HepG2 (cell line): ENCODE measurements around the gene SEMA7A. TPM values are rescaled to one million over a fixed set of nuclear protein-coding genes. Genes with fewer than 3 reads are reported as not detected.

ENCODE experiments used
- DNMT3B ChIP-seq: conservative IDR thresholded peaks from 2 replicates; pipeline ENCODE4 v1.6.1; 2016; ENCODE audit warnings: missing biosample characterization, control low read depth
- EED ChIP-seq: sonication (generic); formaldehyde crosslinking; IDR thresholded peaks from 2 replicates; pipeline ENCODE4 v1.5.0; 2020; ENCODE audit warnings: mild to moderate bottlenecking, missing genetic modification reagents
- ERF ChIP-seq: IDR thresholded peaks from 2 replicates; pipeline ENCODE4 v1.6.1; 2018; ENCODE audit warnings: missing biosample characterization, missing genetic modification reagents
- GATA4 ChIP-seq: sonication (generic); IDR thresholded peaks from 2 replicates; pipeline ENCODE4 v1.6.1; 2016; ENCODE audit warnings: antibody characterized with exemption, low read depth, borderline replicate concordance
- HNF1B ChIP-seq: sonication (generic); formaldehyde crosslinking; IDR thresholded peaks from 2 replicates; pipeline ENCODE4 v1.5.1; 2020; ENCODE audit warnings: mild to moderate bottlenecking, moderate library complexity, missing genetic modification reagents
- ONECUT2 ChIP-seq: sonication (generic); formaldehyde crosslinking; IDR thresholded peaks from 2 replicates; pipeline ENCODE4 v1.4.0; 2020; ENCODE audit warnings: missing genetic modification reagents
- PITX1 ChIP-seq: sonication (generic); formaldehyde crosslinking; IDR thresholded peaks from 2 replicates; pipeline ENCODE4 v1.5.1; 2020; ENCODE audit warnings: mild to moderate bottlenecking, missing genetic modification reagents
- SP140L ChIP-seq: sonication (generic); formaldehyde crosslinking; IDR thresholded peaks from 2 replicates; pipeline ENCODE4 v1.4.0; 2020; ENCODE audit warnings: missing genetic modification reagents, borderline replicate concordance
- ZBTB38 ChIP-seq: sonication (generic); formaldehyde crosslinking; IDR thresholded peaks from 2 replicates; pipeline ENCODE4 v1.5.1; 2020; ENCODE audit warnings: mild to moderate bottlenecking, missing genetic modification reagents
- ZMAT5 ChIP-seq: sonication (generic); formaldehyde crosslinking; IDR thresholded peaks from 2 replicates; pipeline ENCODE4 v1.5.0; 2020; ENCODE audit warnings: mild to moderate bottlenecking, low read depth, missing genetic modification reagents, borderline replicate concordance
- ZMYM3 ChIP-seq: sonication (generic); formaldehyde crosslinking; IDR thresholded peaks from 2 replicates; pipeline ENCODE4 v1.5.1; 2020; ENCODE audit warnings: mild to moderate bottlenecking, missing genetic modification reagents
- ZNF318 ChIP-seq: sonication (generic); formaldehyde crosslinking; IDR thresholded peaks from 2 replicates; pipeline ENCODE4 v1.4.0; 2020; ENCODE audit warnings: mild to moderate bottlenecking, missing genetic modification reagents
- ZNF550 ChIP-seq: sonication (generic); formaldehyde crosslinking; IDR thresholded peaks from 2 replicates; pipeline ENCODE4 v1.4.0; 2020; ENCODE audit warnings: mild to moderate bottlenecking, missing genetic modification reagents, borderline replicate concordance
- ZNF652 ChIP-seq: IDR thresholded peaks from 2 replicates; pipeline ENCODE4 v1.6.1; 2016; ENCODE audit warnings: low read depth, borderline replicate concordance
- ZNF891 ChIP-seq: sonication (generic); formaldehyde crosslinking; IDR thresholded peaks from 2 replicates; pipeline ENCODE4 v1.5.0; 2020; ENCODE audit warnings: mild to moderate bottlenecking, missing genetic modification reagents
- polyA plus RNA-seq, 8 experiments: library from polyadenylated mRNA; depleted of rRNA in 3 of 8; stranded (reverse) in 7 of 8; unstranded in 1 of 8; fragments of >200 nt; fragmentation: Illumina TruSeq in 4 of 8; extraction: Trizol in 4 of 8; gene quantifications; 2 replicates each; pipeline versions ENCODE4 v1.2.1 to v1.2.3, GENCODE V29; 2011 to 2016; ENCODE audit warnings: low read depth in 4 of 8, missing spikeins in 1 of 8, mixed read lengths in 1 of 8; ENCODE audit not compliant: insufficient read depth in 1 of 8
- total RNA-seq, 5 experiments: library from RNA; depleted of rRNA; stranded (reverse); fragments of >200 nt; fragmentation: Illumina TruSeq; extraction: Trizol; gene quantifications; 2 replicates each; pipeline ENCODE4 v1.2.3, GENCODE V29; 2016; ENCODE audit warnings: low read depth in 1 of 5
- TF ChIP-seq, protein P1 (sequence below): sonication (generic); formaldehyde crosslinking; IDR thresholded peaks from 2 replicates; pipeline ENCODE4 v1.4.0; 2020; ENCODE audit warnings: low read depth, mild to moderate bottlenecking, missing genetic modification reagents

Gene SEMA7A
- total and polyA plus RNA-seq, 2 of the 13 experiments (the other 11 are each of a cell fraction or from before 2014, with no cell fraction given): 9.0 to 15.8 TPM

- no peak; the same call in 1 of the 2 replicates for TF ChIP-seq ZNF318
- TF ChIP-seq EED (CRISPR knock-in tag): 0 out of 2 replicates have a peak, but pooled peaks have one; percentile 32
- TF ChIP-seq, protein P1, sequence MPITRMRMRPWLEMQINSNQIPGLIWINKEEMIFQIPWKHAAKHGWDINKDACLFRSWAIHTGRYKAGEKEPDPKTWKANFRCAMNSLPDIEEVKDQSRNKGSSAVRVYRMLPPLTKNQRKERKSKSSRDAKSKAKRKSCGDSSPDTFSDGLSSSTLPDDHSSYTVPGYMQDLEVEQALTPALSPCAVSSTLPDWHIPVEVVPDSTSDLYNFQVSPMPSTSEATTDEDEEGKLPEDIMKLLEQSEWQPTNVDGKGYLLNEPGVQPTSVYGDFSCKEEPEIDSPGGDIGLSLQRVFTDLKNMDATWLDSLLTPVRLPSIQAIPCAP (CRISPR knock-in tag): no peak
- peak; percentile 88 for TF ChIP-seq ERF (CRISPR knock-in tag)
- no peak for TF ChIP-seq ZMAT5 (CRISPR knock-in tag)
- TF ChIP-seq DNMT3B (CRISPR knock-in tag): peak; percentile 76
- TF ChIP-seq ZNF550: no peak
- peak; percentile 91; the same call in 1 of the 2 replicates for TF ChIP-seq HNF1B (CRISPR knock-in tag)
- no peak for TF ChIP-seq ZNF652
- no peak for TF ChIP-seq ONECUT2 (CRISPR knock-in tag)
- peak; percentile 33; the same call in 1 of the 2 replicates for TF ChIP-seq ZMYM3 (CRISPR knock-in tag)
- TF ChIP-seq ZNF891 (CRISPR knock-in tag): 0 out of 2 replicates have a peak, but pooled peaks have one; percentile 46
- TF ChIP-seq PITX1 (CRISPR knock-in tag): no peak
- peak; percentile 24; the same call in 1 of the 2 replicates for TF ChIP-seq GATA4
- TF ChIP-seq ZBTB38 (CRISPR knock-in tag): peak; percentile 57
- no peak for TF ChIP-seq SP140L
Measured at GRCh38 chr15:74460871-74461846, 27.4 kb upstream of the SEMA7A start, which contains the start of gene UBL7 (continued).
